Measurements from ENCODE around the gene AVPR1A. TPM values are rescaled to one million over a fixed set of nuclear protein-coding genes. Genes with fewer than 3 reads are reported as not detected.
"Not testable (repeated sequence)": the region's sequence is repeated elsewhere in the genome, so short reads cannot be mapped to it uniquely, and the experiment has no call there.

The AVPR1A gene
- polyA plus RNA-seq = 10 to 100 TPM in 1 of 3 donors, 1 to 10 TPM in 2; 1.6 to 17.8 (median 2.9) TPM

- no peak within 1 kb of the TSS for H3K27ac ChIP-seq (ENCODE audit: low read depth, low read length)
- 1% methylated on average over 64 of the region's 64 CpGs for WGBS, 3 donors
These were observed at the start of gene AVPR1A for GRCh38 chr12:63150713-63151622. Gene AVPR1A (minus strand): TSS chr12:63151201. CDS start chr12:63150836, 365 bp downstream.

DNA sequence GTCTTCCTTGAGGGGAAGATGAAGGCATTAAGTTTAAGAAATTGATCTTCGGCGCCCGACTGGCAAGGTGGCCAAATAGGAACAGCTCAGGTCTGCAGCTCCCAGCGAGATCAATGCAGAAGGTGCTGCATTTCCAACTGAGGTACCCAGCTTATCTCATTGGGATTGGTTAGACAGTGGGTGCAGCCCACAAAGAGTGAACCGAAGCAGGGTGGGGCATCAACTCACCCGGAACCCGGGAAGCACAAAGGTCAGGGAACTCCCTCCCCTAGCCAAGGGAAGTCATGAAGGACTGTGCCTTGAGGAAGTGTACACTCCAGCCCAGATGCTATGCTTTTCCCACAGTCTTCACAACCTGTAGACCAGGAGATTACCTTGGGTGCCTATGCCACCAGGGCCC, 45.2 kb upstream of the AVPR1A start:
- WGBS, 3 donors = 49 to 84% (median 80%) methylated on average over 7 of the region's 7 CpGs
- no peak overlapping the region for H3K27ac ChIP-seq (ENCODE audit: low read depth, low read length)

GRCh38 chr12:63179224-63179623, 28.2 kb upstream of the AVPR1A start:
- no peak overlapping the region for H3K27ac ChIP-seq (ENCODE audit: low read depth, low read length)
- WGBS, 3 donors = 52 to 73% (median 71%) methylated on average over 2 of the region's 2 CpGs

- H3K27ac ChIP-seq (ENCODE audit: low read depth, low read length) = no peak overlapping the region
These were observed 19.3 kb upstream of the AVPR1A start for GRCh38 chr12:63170321-63170720.

GRCh38 chr12:63167741-63168140, 16.7 kb upstream of the AVPR1A start:
- not testable (repeated sequence) for H3K27ac ChIP-seq (ENCODE audit: low read depth, low read length)
- 73 to 82% (median 79%) methylated on average over 6 of the region's 6 CpGs for WGBS, 3 donors

DNA sequence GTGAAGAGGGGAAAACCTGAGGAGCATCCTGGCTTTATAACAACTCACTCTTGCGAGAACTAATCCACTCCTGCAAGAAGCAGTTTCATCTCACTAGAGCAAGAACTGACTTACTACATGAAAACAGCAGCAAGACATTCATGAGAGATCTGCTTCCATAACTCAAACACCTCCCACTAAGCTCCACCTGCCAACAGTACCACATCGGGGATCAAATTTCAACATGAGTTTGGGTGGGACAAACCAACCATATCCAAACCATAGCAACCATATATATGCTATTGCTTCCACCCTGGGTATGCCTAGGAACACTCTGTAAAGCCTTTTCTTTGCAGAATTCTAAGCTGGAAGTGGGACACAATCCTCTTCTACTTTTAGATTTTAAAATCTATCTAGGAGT, 13.9 kb upstream of the AVPR1A start:
- H3K27ac ChIP-seq (ENCODE audit: low read depth, low read length) = no peak overlapping the region
- 77 to 85% (median 81%) methylated on average over 2 of the region's 2 CpGs for WGBS, 3 donors

- 70 to 90% (median 85%) methylated on average over 1 of the region's 1 CpG for WGBS, 3 donors
- no peak overlapping the region for H3K27ac ChIP-seq (ENCODE audit: low read depth, low read length)
These were observed 12.5 kb upstream of the AVPR1A start for GRCh38 chr12:63163541-63163940.

- WGBS, 3 donors = 70 to 78% (median 72%) methylated on average over 2 of the region's 2 CpGs
- H3K27ac ChIP-seq (ENCODE audit: low read depth, low read length) = no peak overlapping the region
These were observed 4.4 kb upstream of the AVPR1A start for GRCh38 chr12:63155375-63155774.

GRCh38 chr12:63154560-63154959, 3.6 kb upstream of the AVPR1A start:
- H3K27ac ChIP-seq (ENCODE audit: low read depth, low read length) = no peak overlapping the region
- 94 to 99% (median 94%) methylated on average over 5 of the region's 5 CpGs for WGBS, 3 donors

- WGBS, 3 donors = 14 to 17% (median 16%) methylated on average over 7 of the region's 7 CpGs
- no peak overlapping the region for H3K27ac ChIP-seq (ENCODE audit: low read depth, low read length)
These were observed 1.3 kb upstream of the AVPR1A start for GRCh38 chr12:63152321-63152700.

DNA sequence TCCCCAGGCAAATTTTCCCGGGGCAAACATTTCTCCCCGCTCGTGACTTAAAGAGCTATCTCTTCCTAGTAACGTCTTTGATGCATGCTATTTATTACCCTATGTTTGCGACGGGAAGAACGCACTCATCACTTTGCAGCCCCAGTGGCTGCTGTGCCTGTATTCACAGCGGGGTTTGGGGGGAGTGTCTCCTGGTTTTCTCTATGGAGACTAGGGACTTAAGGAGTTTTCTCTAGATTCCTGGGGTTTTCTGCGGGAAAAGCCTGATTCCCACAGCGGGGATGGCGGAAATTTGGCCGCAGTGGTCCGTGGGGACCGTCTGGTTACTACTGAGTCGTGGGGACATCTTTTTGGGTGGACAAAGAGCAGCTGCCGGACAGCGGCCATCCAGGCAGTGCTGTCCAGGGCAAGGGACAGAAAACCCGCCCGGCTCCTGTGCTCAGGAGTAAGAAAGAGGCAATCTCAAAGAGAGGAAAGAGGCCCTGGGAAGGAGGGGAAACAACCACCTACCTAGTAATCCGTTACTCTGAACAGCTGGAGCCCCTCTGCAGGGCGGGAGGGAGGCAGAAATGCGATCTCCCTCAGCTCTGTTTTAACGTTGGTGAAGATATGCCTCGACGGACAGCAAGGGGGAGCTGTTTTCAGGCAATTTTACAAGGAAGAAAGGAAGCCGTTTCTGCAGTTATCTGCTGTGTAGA, 771 bp upstream of the AVPR1A start:
- 1 to 2% (median 2%) methylated on average over 26 of the region's 26 CpGs for WGBS, 3 donors
- H3K27ac ChIP-seq (ENCODE audit: low read depth, low read length) = no peak overlapping the region

- H3K27ac ChIP-seq (ENCODE audit: low read depth, low read length) = no peak overlapping the region
- 4 to 7% (median 5%) methylated on average over 68 to 75 of the region's 75 CpGs for WGBS, 3 donors
These were observed 890 bp downstream of the AVPR1A start for GRCh38 chr12:63149909-63150712.

DNA sequence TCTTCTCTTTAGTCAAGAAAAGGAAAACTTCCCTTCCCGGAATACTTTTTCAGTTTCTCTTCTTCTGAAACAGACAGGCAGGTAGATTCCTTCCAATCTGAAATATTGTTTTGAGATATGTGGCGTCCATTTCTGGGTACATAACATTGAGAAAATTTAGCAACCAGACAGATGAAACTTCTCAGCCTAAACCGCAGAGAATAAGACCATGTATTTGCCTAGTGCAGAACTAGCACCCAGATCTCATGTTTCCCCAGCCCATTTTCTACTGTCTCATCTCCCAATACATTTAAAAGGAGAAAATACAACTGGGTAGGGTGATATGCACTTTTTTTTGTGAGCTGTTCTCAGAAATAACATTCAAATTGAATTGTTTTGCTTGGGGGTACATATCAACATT, 6.4 kb downstream of the AVPR1A start:
- H3K27ac ChIP-seq (ENCODE audit: low read depth, low read length) = no peak overlapping the region
- WGBS, 3 donors = 81 to 86% (median 84%) methylated on average over 3 of the region's 3 CpGs

DNA sequence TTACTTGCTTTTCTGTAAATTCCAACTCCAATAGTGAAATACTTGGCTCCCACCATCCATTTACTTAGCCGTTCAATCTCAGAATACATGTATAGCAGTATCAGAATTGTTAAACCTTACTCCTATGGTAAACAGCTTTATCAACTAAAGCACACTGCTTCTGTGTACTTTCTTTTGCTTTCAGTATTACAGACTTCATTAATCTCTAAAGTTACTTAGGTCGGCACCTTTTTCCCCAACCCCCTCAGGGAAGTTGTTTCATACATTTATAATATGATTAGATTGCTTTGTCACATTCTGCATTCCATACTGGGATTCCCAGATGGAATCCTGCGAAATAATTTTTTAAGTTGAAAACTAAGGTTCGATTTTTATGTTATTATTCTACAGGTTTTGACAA, 12.5 kb downstream of the AVPR1A start:
- no peak overlapping the region for H3K27ac ChIP-seq (ENCODE audit: low read depth, low read length)
- WGBS, 3 donors = 26 to 76% (median 66%) methylated on average over 4 of the region's 4 CpGs

DNA sequence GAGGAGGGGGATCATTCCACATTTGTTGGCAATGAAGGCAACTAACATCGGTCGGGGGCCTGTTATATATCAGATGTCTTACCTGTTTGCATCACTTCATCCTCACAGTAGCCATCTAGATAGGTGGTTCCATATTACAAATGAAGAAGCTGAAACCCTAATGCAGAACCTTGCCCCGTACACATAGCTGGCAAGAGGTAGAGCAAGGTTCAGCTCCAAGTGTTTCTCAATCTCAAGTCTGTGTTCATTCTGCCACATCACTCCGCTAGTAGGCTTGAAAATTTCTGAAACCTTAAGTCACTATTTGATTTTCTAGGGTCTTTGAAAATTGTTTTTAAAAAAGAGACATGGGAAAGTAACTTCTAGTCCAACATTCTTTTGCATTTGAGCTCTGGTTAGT, 17.0 kb downstream of the AVPR1A start:
- no peak overlapping the region for H3K27ac ChIP-seq (ENCODE audit: low read depth, low read length)
- 86 to 88% (median 87%) methylated on average over 4 of the region's 4 CpGs for WGBS, 3 donors

GRCh38 chr12:63132201-63132600, 18.8 kb downstream of the AVPR1A start:
- WGBS, 3 donors = 89 to 93% (median 93%) methylated on average over 1 of the region's 1 CpG
- no peak overlapping the region for H3K27ac ChIP-seq (ENCODE audit: low read depth, low read length)

GRCh38 chr12:63129927-63130326, 21.1 kb downstream of the AVPR1A start:
- WGBS, 3 donors = 61 to 78% (median 74%) methylated on average over 2 of the region's 2 CpGs
- H3K27ac ChIP-seq (ENCODE audit: low read depth, low read length) = no peak overlapping the region

- no peak overlapping the region for H3K27ac ChIP-seq (ENCODE audit: low read depth, low read length)
These were observed 26.2 kb downstream of the AVPR1A start for GRCh38 chr12:63124778-63125177.
